Activated CD4-positive, alpha-beta T cell treated with anti-CD3 and anti-CD28 coated beads, Interleukin-2, amount 10 ng/mL, durations not matched to agents 24 days and 14 days (primary cell): ENCODE results near the gene CNR1. TPM values are rescaled to one million over a fixed set of nuclear protein-coding genes. Genes with fewer than 3 reads are reported as not detected.
"Not testable (repeated sequence)": the region's sequence is repeated elsewhere in the genome, so short reads cannot be mapped to it uniquely, and the experiment has no call there.

Experiments used
- DNase-seq: peaks from one replicate; pipeline ENCODE4 v3.0.0; 2022
- H3K27ac Mint-ChIP-seq: one replicate; pipeline ENCODE4 v1.8.0; 2022; ENCODE audit warnings: mild to moderate bottlenecking, mixed read lengths
- H3K27me3 Mint-ChIP-seq: one replicate; pipeline ENCODE4 v1.8.0; 2022; ENCODE audit warnings: mixed read lengths
- H3K36me3 Mint-ChIP-seq: one replicate; pipeline ENCODE4 v1.8.0; 2022; ENCODE audit warnings: low read depth, mild to moderate bottlenecking, mixed read lengths
- H3K4me1 Mint-ChIP-seq: one replicate; pipeline ENCODE4 v1.8.0; 2021; ENCODE audit warnings: mixed read lengths
- H3K4me3 Mint-ChIP-seq: one replicate; pipeline ENCODE4 v1.8.0; 2022; ENCODE audit warnings: mild to moderate bottlenecking, moderate library complexity, mixed read lengths
- H3K9me3 Mint-ChIP-seq: one replicate; pipeline ENCODE4 v1.8.0; 2021; ENCODE audit warnings: mixed read lengths
- intact Hi-C: fragments of 100-400 bp; cut with micrococcal nuclease; formaldehyde crosslinking; loops from one replicate; pipeline ENCODE4 v1.15.1; 2023
- total RNA-seq: library from RNA; stranded (reverse); gene quantifications from 2 replicates; pipeline ENCODE4 v1.2.3, GENCODE V29; 2022

The CNR1 gene
- total RNA-seq, result not detected in 2 replicates

- peaks cover 2% of the 10 kb centered on the region for H3K36me3 Mint-ChIP-seq
- peak; percentile 58 for DNase-seq
- peaks cover 5% of the 10 kb centered on the region for H3K9me3 Mint-ChIP-seq
- peaks cover 65% of the 10 kb centered on the region for H3K27me3 Mint-ChIP-seq
- peak within 1 kb of the TSS; percentile 18 for H3K27ac Mint-ChIP-seq
- intact Hi-C loops, result loop anchor here (10.0 kb wide), 1 partner anchor 619 kb away; no protein-coding TSS in a partner anchor
- peaks cover 9% of the 10 kb centered on the region for H3K4me1 Mint-ChIP-seq
- peak within 1 kb of the TSS; percentile 78 for H3K4me3 Mint-ChIP-seq
Measured at GRCh38 chr6:88165844-88166492, at the start of gene CNR1. Gene CNR1, minus strand, starts transcription at chr6:88166347. Its CDS starts 21,073 bp downstream, at chr6:88145274.

GRCh38 chr6:88211446-88211845 is 45.3 kb upstream of the CNR1 start:
- Mint-ChIP-seq H3K27me3 (no peaks in the 10 kb centered on the region), H3K27ac (no peak overlapping the region), H3K4me3 (no peak overlapping the region), H3K9me3 (no peaks in the 10 kb centered on the region), H3K36me3 (no peaks in the 10 kb centered on the region), H3K4me1 (no peaks in the 10 kb centered on the region)
- no peak for DNase-seq
- intact Hi-C loops, result no loop called here

- H3K36me3 Mint-ChIP-seq, result no peaks in the 10 kb centered on the region
- DNase-seq, result no peak
- H3K27ac Mint-ChIP-seq, result no peak overlapping the region
- H3K4me1 Mint-ChIP-seq, result no peaks in the 10 kb centered on the region
- H3K9me3 Mint-ChIP-seq, result no peaks in the 10 kb centered on the region
- H3K27me3 Mint-ChIP-seq, result no peaks in the 10 kb centered on the region
- no peak overlapping the region for H3K4me3 Mint-ChIP-seq
- intact Hi-C loops, result no loop called here
Measured at GRCh38 chr6:88209301-88209700, 43.2 kb upstream of the CNR1 start.

GRCh38 chr6:88208726-88209125 is 42.6 kb upstream of the CNR1 start:
- Mint-ChIP-seq H3K4me3 (no peak overlapping the region), H3K4me1 (no peaks in the 10 kb centered on the region), H3K36me3 (no peaks in the 10 kb centered on the region), H3K27ac (no peak overlapping the region), H3K9me3 (no peaks in the 10 kb centered on the region), H3K27me3 (no peaks in the 10 kb centered on the region)
- intact Hi-C loops, result no loop called here
- no peak for DNase-seq

GRCh38 chr6:88201734-88202133 is 35.6 kb upstream of the CNR1 start:
- H3K27ac Mint-ChIP-seq, H3K36me3 Mint-ChIP-seq, H3K9me3 Mint-ChIP-seq, intact Hi-C loops, H3K4me3 Mint-ChIP-seq, H3K4me1 Mint-ChIP-seq, H3K27me3 Mint-ChIP-seq, DNase-seq: not testable (repeated sequence)

- intact Hi-C loops, result no loop called here
- Mint-ChIP-seq H3K9me3 (no peaks in the 10 kb centered on the region), H3K36me3 (no peaks in the 10 kb centered on the region), H3K4me1 (no peaks in the 10 kb centered on the region), H3K27me3 (peaks cover 4% of the 10 kb centered on the region), H3K27ac (no peak overlapping the region), H3K4me3 (no peak overlapping the region)
- no peak for DNase-seq
Measured at GRCh38 chr6:88184921-88185320, 18.8 kb upstream of the CNR1 start.

- Mint-ChIP-seq H3K27me3 (peaks cover 8% of the 10 kb centered on the region), H3K4me3 (no peak overlapping the region), H3K36me3 (no peaks in the 10 kb centered on the region), H3K4me1 (no peaks in the 10 kb centered on the region), H3K27ac (no peak overlapping the region), H3K9me3 (no peaks in the 10 kb centered on the region)
- intact Hi-C loops, result no loop called here
- DNase-seq, result no peak
Measured at GRCh38 chr6:88183471-88183870, 17.3 kb upstream of the CNR1 start.

GRCh38 chr6:88179692-88180091 is 13.5 kb upstream of the CNR1 start:
- H3K36me3 Mint-ChIP-seq, result no peaks in the 10 kb centered on the region

GRCh38 chr6:88177961-88178464 is 11.9 kb upstream of the CNR1 start:
- Mint-ChIP-seq H3K27me3 (peaks cover 6% of the 10 kb centered on the region), H3K4me1 (no peaks in the 10 kb centered on the region), H3K27ac (no peak overlapping the region), H3K36me3 (no peaks in the 10 kb centered on the region), H3K4me3 (no peak overlapping the region), H3K9me3 (no peaks in the 10 kb centered on the region)
- DNase-seq, result no peak
- intact Hi-C loops, result no loop called here

More at GRCh38 chr6:88179692-88180091, 13.5 kb upstream of the CNR1 start:
- Mint-ChIP-seq H3K27ac (no peak overlapping the region), H3K4me3 (no peak overlapping the region), H3K9me3 (no peaks in the 10 kb centered on the region), H3K4me1 (no peaks in the 10 kb centered on the region), H3K27me3 (peaks cover 6% of the 10 kb centered on the region)
- no peak for DNase-seq
- intact Hi-C loops, result no loop called here

- DNase-seq, result no peak
- H3K27ac Mint-ChIP-seq, result no peak overlapping the region
- H3K4me1 Mint-ChIP-seq, result no peaks in the 10 kb centered on the region
- no peaks in the 10 kb centered on the region for H3K36me3 Mint-ChIP-seq
- intact Hi-C loops, result no loop called here
- no peak overlapping the region for H3K4me3 Mint-ChIP-seq
- H3K27me3 Mint-ChIP-seq, result peaks cover 18% of the 10 kb centered on the region
- H3K9me3 Mint-ChIP-seq, result no peaks in the 10 kb centered on the region
Measured at GRCh38 chr6:88174906-88175305, 8.8 kb upstream of the CNR1 start.

GRCh38 chr6:88171312-88171711 is 5.2 kb upstream of the CNR1 start:
- H3K36me3 Mint-ChIP-seq, result no peaks in the 10 kb centered on the region
- peaks cover 5% of the 10 kb centered on the region for H3K9me3 Mint-ChIP-seq
- H3K27me3 Mint-ChIP-seq, result peaks cover 44% of the 10 kb centered on the region
- no peak overlapping the region for H3K27ac Mint-ChIP-seq
- intact Hi-C loops, result no loop called here
- peaks cover 6% of the 10 kb centered on the region for H3K4me1 Mint-ChIP-seq
- DNase-seq, result no peak
- H3K4me3 Mint-ChIP-seq, result no peak overlapping the region

GRCh38 chr6:88168362-88168761 is 2.2 kb upstream of the CNR1 start:
- Mint-ChIP-seq H3K4me3 (no peak overlapping the region), H3K9me3 (peaks cover 5% of the 10 kb centered on the region), H3K27ac (no peak overlapping the region), H3K27me3 (peaks cover 68% of the 10 kb centered on the region), H3K36me3 (peaks cover 2% of the 10 kb centered on the region), H3K4me1 (peaks cover 9% of the 10 kb centered on the region)
- intact Hi-C loops, result loop anchor here (10.0 kb wide), 1 partner anchor 616 kb away; no protein-coding TSS in a partner anchor
- no peak for DNase-seq

- intact Hi-C loops, result loop anchor here (10.0 kb wide), 1 partner anchor 617 kb away; no protein-coding TSS in a partner anchor
- Mint-ChIP-seq H3K4me1 (peaks cover 9% of the 10 kb centered on the region), H3K27me3 (peaks cover 68% of the 10 kb centered on the region), H3K27ac (peak overlapping the region; percentile 13), H3K4me3 (peak overlapping the region; percentile 55), H3K9me3 (peaks cover 5% of the 10 kb centered on the region), H3K36me3 (peaks cover 2% of the 10 kb centered on the region)
- no peak for DNase-seq
Measured at GRCh38 chr6:88167352-88167937, 1.3 kb upstream of the CNR1 start.

- Mint-ChIP-seq H3K9me3 (peaks cover 5% of the 10 kb centered on the region), H3K27ac (no peak overlapping the region), H3K36me3 (peaks cover 2% of the 10 kb centered on the region), H3K27me3 (peaks cover 70% of the 10 kb centered on the region), H3K4me1 (peaks cover 9% of the 10 kb centered on the region), H3K4me3 (peak overlapping the region; percentile 78)
- intact Hi-C loops, result loop anchor here (10.0 kb wide), 1 partner anchor 618 kb away; no protein-coding TSS in a partner anchor
- DNase-seq, result no peak
Measured at GRCh38 chr6:88166493-88167351, 575 bp upstream of the CNR1 start.
